CD4-positive, alpha-beta T cell treated with Interferon alpha-2 for 1 hour (primary cell): ENCODE results near the gene GDPD5.
A peak's percentile ranks its signal among the peaks of the same experiment; 100 is the strongest.

ENCODE experiments used
- DNase-seq, 2 donors: peaks; one replicate each; pipeline ENCODE4 v3.0.0-alpha.2; 2020 to 2022

Gene GDPD5

GRCh38 chr11:75487365-75487764, 38.4 kb downstream of the GDPD5 start:
- no peak for DNase-seq

GRCh38 chr11:75485742-75486141, 40.0 kb downstream of the GDPD5 start:
- DNase-seq = no peak

GRCh38 chr11:75482931-75483469, 42.7 kb downstream of the GDPD5 start:
- DNase-seq = no peak

GRCh38 chr11:75481922-75482606, 43.7 kb downstream of the GDPD5 start:
- DNase-seq = no peak

- no peak for DNase-seq
Observed at GRCh38 chr11:75481223-75481921, 44.4 kb downstream of the GDPD5 start.

- no peak for DNase-seq
Observed at GRCh38 chr11:75480185-75481175, 45.3 kb downstream of the GDPD5 start.

- no peak for DNase-seq
Observed at GRCh38 chr11:75479597-75480145, 46.1 kb downstream of the GDPD5 start.

- DNase-seq = no peak
Observed at GRCh38 chr11:75478783-75479596, 46.8 kb downstream of the GDPD5 start.

- DNase-seq = no peak
Observed at GRCh38 chr11:75477614-75477935, 48.2 kb downstream of the GDPD5 start.

GRCh38 chr11:75476739-75477613, 48.8 kb downstream of the GDPD5 start:
- no peak for DNase-seq

- DNase-seq = peak in 1 of 2 donors; percentile 21
Observed at GRCh38 chr11:75475767-75476650, 49.7 kb downstream of the GDPD5 start.

- peak; percentile 49 to 63 for DNase-seq
Observed at GRCh38 chr11:75474878-75475766, 50.6 kb downstream of the GDPD5 start.

GRCh38 chr11:75474240-75474639, 51.5 kb downstream of the GDPD5 start:
- DNase-seq = no peak

GRCh38 chr11:75473684-75474083, 52.1 kb downstream of the GDPD5 start:
- no peak for DNase-seq

GRCh38 chr11:75472081-75472732, 53.5 kb downstream of the GDPD5 start:
- DNase-seq = no peak

- no peak for DNase-seq
Observed at GRCh38 chr11:75471176-75471973, 54.4 kb downstream of the GDPD5 start.

- DNase-seq = no peak
Observed at GRCh38 chr11:75470476-75471080, 55.2 kb downstream of the GDPD5 start.
